Measurements from ENCODE around the gene SFXN5. TPM values are rescaled to one million over a fixed set of nuclear protein-coding genes. Genes with fewer than 3 reads are reported as not detected.

SFXN5 gene
- total RNA-seq, 1 experiment from 2014 or later: 11.3 TPM

- peak; percentile 75 for TF ChIP-seq CTCF (IDR thresholded peaks at IDR 0.05; ENCODE audit: unreplicated experiment)
- Mint-ChIP-seq H3K27ac (ENCODE audit: unreplicated experiment) (no peak overlapping the region), H3K9me3 (ENCODE audit: low read depth, unreplicated experiment) (no peaks in the 10 kb centered on the region), H3K4me3 (ENCODE audit: low read depth, unreplicated experiment) (no peak overlapping the region), H3K36me3 (ENCODE audit: insufficient read depth, unreplicated experiment) (peaks cover 4% of the 10 kb centered on the region), H3K4me1 (ENCODE audit: low read depth, unreplicated experiment) (peaks cover 33% of the 10 kb centered on the region), H3K27me3 (ENCODE audit: unreplicated experiment) (no peaks in the 10 kb centered on the region)
- BruUV-seq (replicated peaks): no TSS peak
- CTCF ChIA-PET: interaction anchor here (1.4 to 2.4 kb wide), 4 partner anchors 71 to 127 kb away, joined by 5 to 22 read pairs (median 10); no protein-coding TSS in a partner anchor
- DNase-seq: peak; percentile 88
- intact Hi-C loops (cut with micrococcal nuclease; ENCODE audit: unreplicated experiment): loop anchor here (1.0 kb wide), 1 partner anchor 71 kb away; no protein-coding TSS in a partner anchor
Observed at GRCh38 chr2:73085691-73086090, 14.2 kb upstream of the SFXN5 start.

GRCh38 chr2:73084971-73085370 is 13.5 kb upstream of the SFXN5 start:
- Mint-ChIP-seq H3K27ac (ENCODE audit: unreplicated experiment) (peak overlapping the region; percentile 29), H3K9me3 (ENCODE audit: low read depth, unreplicated experiment) (no peaks in the 10 kb centered on the region), H3K4me1 (ENCODE audit: low read depth, unreplicated experiment) (peaks cover 26% of the 10 kb centered on the region), H3K36me3 (ENCODE audit: insufficient read depth, unreplicated experiment) (peaks cover 4% of the 10 kb centered on the region), H3K27me3 (ENCODE audit: unreplicated experiment) (no peaks in the 10 kb centered on the region), H3K4me3 (ENCODE audit: low read depth, unreplicated experiment) (no peak overlapping the region)
- CTCF ChIA-PET: interaction anchor here (1.4 to 2.4 kb wide), 5 partner anchors 26 to 127 kb away, joined by 5 to 22 read pairs (median 6); no protein-coding TSS in a partner anchor
- TF ChIP-seq CTCF (IDR thresholded peaks at IDR 0.05; ENCODE audit: unreplicated experiment): no peak
- peak; percentile 37 for DNase-seq
- BruUV-seq (replicated peaks): no TSS peak
- intact Hi-C loops (cut with micrococcal nuclease; ENCODE audit: unreplicated experiment): loop anchor here (1.0 kb wide), 1 partner anchor 71 kb away; no protein-coding TSS in a partner anchor

- Mint-ChIP-seq H3K27me3 (ENCODE audit: unreplicated experiment) (no peaks in the 10 kb centered on the region), H3K36me3 (ENCODE audit: insufficient read depth, unreplicated experiment) (peaks cover 4% of the 10 kb centered on the region), H3K4me3 (ENCODE audit: low read depth, unreplicated experiment) (no peak overlapping the region), H3K4me1 (ENCODE audit: low read depth, unreplicated experiment) (peaks cover 18% of the 10 kb centered on the region), H3K9me3 (ENCODE audit: low read depth, unreplicated experiment) (no peaks in the 10 kb centered on the region), H3K27ac (ENCODE audit: unreplicated experiment) (peak overlapping the region; percentile 29)
- CTCF ChIA-PET: interaction anchor here (1.3 to 2.4 kb wide), 5 partner anchors 27 to 128 kb away, joined by 4 to 22 read pairs (median 6); no protein-coding TSS in a partner anchor
- no peak for TF ChIP-seq CTCF (IDR thresholded peaks at IDR 0.05; ENCODE audit: unreplicated experiment)
- intact Hi-C loops (cut with micrococcal nuclease; ENCODE audit: unreplicated experiment): no loop called here
- no peak for DNase-seq
- no TSS peak for BruUV-seq (replicated peaks)
Observed at GRCh38 chr2:73083886-73084800, 12.6 kb upstream of the SFXN5 start.

- Mint-ChIP-seq H3K4me3 (ENCODE audit: low read depth, unreplicated experiment) (no peak overlapping the region), H3K36me3 (ENCODE audit: insufficient read depth, unreplicated experiment) (peaks cover under 1% of the 10 kb centered on the region), H3K4me1 (ENCODE audit: low read depth, unreplicated experiment) (peaks cover 16% of the 10 kb centered on the region), H3K27me3 (ENCODE audit: unreplicated experiment) (no peaks in the 10 kb centered on the region), H3K9me3 (ENCODE audit: low read depth, unreplicated experiment) (no peaks in the 10 kb centered on the region), H3K27ac (ENCODE audit: unreplicated experiment) (no peak overlapping the region)
- TF ChIP-seq CTCF (IDR thresholded peaks at IDR 0.05; ENCODE audit: unreplicated experiment): no peak
- intact Hi-C loops (cut with micrococcal nuclease; ENCODE audit: unreplicated experiment): no loop called here
- CTCF ChIA-PET: interaction anchor here (1.3 kb wide), 1 partner anchor 95 kb away, joined by 4 read pairs; no protein-coding TSS in a partner anchor
- no peak for DNase-seq
- BruUV-seq (replicated peaks): no TSS peak
Observed at GRCh38 chr2:73082523-73083410, 11.3 kb upstream of the SFXN5 start.
